GM12872 (cell line): ENCODE results near the gene PCDHGA5.

Source experiments
- CTCF ChIP-seq: IDR thresholded peaks from 3 replicates; pipeline ENCODE4 v1.5.1; 2011; ENCODE audit warnings: low read depth, mild to moderate bottlenecking, low read length, moderate library complexity; ENCODE audit not compliant: insufficient read depth

Gene PCDHGA5

GRCh38 chr5:141349917-141350619 lies 13.9 kb upstream of the PCDHGA5 start, which contains the start of gene PCDHGB1:
TSS of gene PCDHGB1 (plus strand) at chr5:141350099. CDS start at chr5:141350261, 162 bp downstream.
- peak; percentile 64 for TF ChIP-seq CTCF

- TF ChIP-seq CTCF: no peak
Measured at GRCh38 chr5:141351591-141351990, 12.4 kb upstream of the PCDHGA5 start.

GRCh38 chr5:141354900-141355469 lies 9.0 kb upstream of the PCDHGA5 start, which contains the start of gene PCDHGA4:
TSS of gene PCDHGA4 (plus strand) at chr5:141355021. CDS start at chr5:141355108, 87 bp downstream.
- peak; percentile 48 for TF ChIP-seq CTCF

- no peak for TF ChIP-seq CTCF
Measured at GRCh38 chr5:141355641-141356040, 8.3 kb upstream of the PCDHGA5 start.

GRCh38 chr5:141356133-141356532 lies 7.8 kb upstream of the PCDHGA5 start:
- no peak for TF ChIP-seq CTCF

GRCh38 chr5:141356950-141357349 lies 7.0 kb upstream of the PCDHGA5 start:
- no peak for TF ChIP-seq CTCF

- peak; percentile 72 for TF ChIP-seq CTCF
Measured at GRCh38 chr5:141359790-141360426, 4.1 kb upstream of the PCDHGA5 start, which contains the start of gene PCDHGB2. TSS of gene PCDHGB2 (plus strand) at chr5:141359994. CDS start at chr5:141360136, 142 bp downstream.
